ENCODE measurements around the gene LAMTOR3.

- no peak for TF ChIP-seq CTCF (optimal IDR thresholded peaks at IDR 0.05 in 1 of 3, IDR thresholded peaks at IDR 0.05 in 1 of 3, conservative IDR thresholded peaks at IDR 0.05 in 1 of 3; ENCODE audit: extremely low read depth in 1 of 3, insufficient read depth in 2 of 3, low read length in 3 of 3)
- TF ChIP-seq EZH2 (IDR thresholded peaks at IDR 0.05; ENCODE audit: low read length) = no peak
Observed at GRCh38 chr4:99853190-99853589, 41.0 kb downstream of the LAMTOR3 start.

Measured in keratinocyte (primary cell).